Measurements from ENCODE around the gene ANKS4B.

Gene ANKS4B

GRCh38 chr16:21257284-21257683 lies 23.8 kb downstream of the ANKS4B start:
- H3K9ac ChIP-seq (ENCODE audit: low read depth in 1 of 2, low read length in 2 of 2): no peak overlapping the region
- H3K27me3 ChIP-seq (ENCODE audit: control insufficient read depth in 2 of 2, insufficient read depth in 2 of 2, low read length in 2 of 2): peaks cover 0 to 2% of the 10 kb centered on the region in 2 donors
- no peak overlapping the region for H3K27ac ChIP-seq (ENCODE audit: low read depth in 2 of 2, low read length in 2 of 2)
- no peak overlapping the region for H3K4me3 ChIP-seq (ENCODE audit: low read length in 2 of 2)
- peaks cover 6 to 10% of the 10 kb centered on the region in 2 donors for H3K36me3 ChIP-seq (ENCODE audit: control insufficient read depth in 2 of 2, insufficient read depth in 2 of 2, low read length in 2 of 2)
- H3K4me1 ChIP-seq (ENCODE audit: control insufficient read depth in 2 of 2, insufficient read depth in 2 of 2, low read length in 2 of 2): peaks cover 7 to 19% of the 10 kb centered on the region in 2 donors
- H3K9me3 ChIP-seq (ENCODE audit: control insufficient read depth in 2 of 2, low read length in 2 of 2): no peaks in the 10 kb centered on the region

GRCh38 chr16:21260870-21261791 lies 27.6 kb downstream of the ANKS4B start:
- Histone ChIP-seq H3K36me3 (ENCODE audit: control insufficient read depth in 2 of 2, insufficient read depth in 2 of 2, low read length in 2 of 2) (no peaks in the 10 kb centered on the region), H3K27ac (ENCODE audit: low read depth in 2 of 2, low read length in 2 of 2) (peak overlapping the region; percentile 51 to 54), H3K4me3 (ENCODE audit: low read length in 2 of 2) (peak overlapping the region in 1 of 2 donors; percentile 22), H3K4me1 (ENCODE audit: control insufficient read depth in 2 of 2, insufficient read depth in 2 of 2, low read length in 2 of 2) (peaks cover 27 to 37% of the 10 kb centered on the region in 2 donors), H3K9me3 (ENCODE audit: control insufficient read depth in 2 of 2, low read length in 2 of 2) (no peaks in the 10 kb centered on the region), H3K27me3 (ENCODE audit: control insufficient read depth in 2 of 2, insufficient read depth in 2 of 2, low read length in 2 of 2) (peaks cover 0 to 2% of the 10 kb centered on the region in 2 donors), H3K9ac (ENCODE audit: low read depth in 1 of 2, low read length in 2 of 2) (no peak overlapping the region)

GRCh38 chr16:21262779-21263639 lies 29.5 kb downstream of the ANKS4B start:
- Histone ChIP-seq H3K4me3 (ENCODE audit: low read length in 2 of 2) (peak overlapping the region in 1 of 2 donors; percentile 50), H3K27ac (ENCODE audit: low read depth in 2 of 2, low read length in 2 of 2) (peak overlapping the region; percentile 49 to 75), H3K36me3 (ENCODE audit: control insufficient read depth in 2 of 2, insufficient read depth in 2 of 2, low read length in 2 of 2) (no peaks in the 10 kb centered on the region), H3K27me3 (ENCODE audit: control insufficient read depth in 2 of 2, insufficient read depth in 2 of 2, low read length in 2 of 2) (no peaks in the 10 kb centered on the region), H3K9me3 (ENCODE audit: control insufficient read depth in 2 of 2, low read length in 2 of 2) (no peaks in the 10 kb centered on the region), H3K9ac (ENCODE audit: low read depth in 1 of 2, low read length in 2 of 2) (peak overlapping the region in 1 of 2 donors; percentile 20), H3K4me1 (ENCODE audit: control insufficient read depth in 2 of 2, insufficient read depth in 2 of 2, low read length in 2 of 2) (peaks cover 27 to 37% of the 10 kb centered on the region in 2 donors)

- no peaks in the 10 kb centered on the region for H3K36me3 ChIP-seq (ENCODE audit: control insufficient read depth in 2 of 2, insufficient read depth in 2 of 2, low read length in 2 of 2)
- H3K4me1 ChIP-seq (ENCODE audit: control insufficient read depth in 2 of 2, insufficient read depth in 2 of 2, low read length in 2 of 2): peaks cover 27 to 37% of the 10 kb centered on the region in 2 donors
- no peaks in the 10 kb centered on the region for H3K27me3 ChIP-seq (ENCODE audit: control insufficient read depth in 2 of 2, insufficient read depth in 2 of 2, low read length in 2 of 2)
- H3K4me3 ChIP-seq (ENCODE audit: low read length in 2 of 2): peak overlapping the region; percentile 26 to 50
- H3K9me3 ChIP-seq (ENCODE audit: control insufficient read depth in 2 of 2, low read length in 2 of 2): no peaks in the 10 kb centered on the region
- peak overlapping the region; percentile 14 to 30 for H3K9ac ChIP-seq (ENCODE audit: low read depth in 1 of 2, low read length in 2 of 2)
- peak overlapping the region; percentile 49 to 75 for H3K27ac ChIP-seq (ENCODE audit: low read depth in 2 of 2, low read length in 2 of 2)
Measured at GRCh38 chr16:21263640-21264570, 30.4 kb downstream of the ANKS4B start.

- no peak overlapping the region for H3K4me3 ChIP-seq (ENCODE audit: low read length in 2 of 2)
- peaks cover 27 to 37% of the 10 kb centered on the region in 2 donors for H3K4me1 ChIP-seq (ENCODE audit: control insufficient read depth in 2 of 2, insufficient read depth in 2 of 2, low read length in 2 of 2)
- no peaks in the 10 kb centered on the region for H3K9me3 ChIP-seq (ENCODE audit: control insufficient read depth in 2 of 2, low read length in 2 of 2)
- H3K27ac ChIP-seq (ENCODE audit: low read depth in 2 of 2, low read length in 2 of 2): peak overlapping the region; percentile 49 to 75
- peak overlapping the region in 1 of 2 donors; percentile 30 for H3K9ac ChIP-seq (ENCODE audit: low read depth in 1 of 2, low read length in 2 of 2)
- H3K27me3 ChIP-seq (ENCODE audit: control insufficient read depth in 2 of 2, insufficient read depth in 2 of 2, low read length in 2 of 2): no peaks in the 10 kb centered on the region
- H3K36me3 ChIP-seq (ENCODE audit: control insufficient read depth in 2 of 2, insufficient read depth in 2 of 2, low read length in 2 of 2): no peaks in the 10 kb centered on the region
Measured at GRCh38 chr16:21264571-21265036, 31.1 kb downstream of the ANKS4B start.

GRCh38 chr16:21265104-21265837 lies 31.8 kb downstream of the ANKS4B start:
- Histone ChIP-seq H3K9me3 (ENCODE audit: control insufficient read depth in 2 of 2, low read length in 2 of 2) (no peaks in the 10 kb centered on the region), H3K36me3 (ENCODE audit: control insufficient read depth in 2 of 2, insufficient read depth in 2 of 2, low read length in 2 of 2) (no peaks in the 10 kb centered on the region), H3K4me3 (ENCODE audit: low read length in 2 of 2) (no peak overlapping the region), H3K9ac (ENCODE audit: low read depth in 1 of 2, low read length in 2 of 2) (no peak overlapping the region), H3K4me1 (ENCODE audit: control insufficient read depth in 2 of 2, insufficient read depth in 2 of 2, low read length in 2 of 2) (peaks cover 27 to 37% of the 10 kb centered on the region in 2 donors), H3K27me3 (ENCODE audit: control insufficient read depth in 2 of 2, insufficient read depth in 2 of 2, low read length in 2 of 2) (no peaks in the 10 kb centered on the region), H3K27ac (ENCODE audit: low read depth in 2 of 2, low read length in 2 of 2) (no peak overlapping the region)

GRCh38 chr16:21267298-21267697 lies 33.8 kb downstream of the ANKS4B start:
- peaks cover 18 to 20% of the 10 kb centered on the region in 2 donors for H3K4me1 ChIP-seq (ENCODE audit: control insufficient read depth in 2 of 2, insufficient read depth in 2 of 2, low read length in 2 of 2)
- no peak overlapping the region for H3K4me3 ChIP-seq (ENCODE audit: low read length in 2 of 2)
- no peaks in the 10 kb centered on the region for H3K9me3 ChIP-seq (ENCODE audit: control insufficient read depth in 2 of 2, low read length in 2 of 2)
- H3K27me3 ChIP-seq (ENCODE audit: control insufficient read depth in 2 of 2, insufficient read depth in 2 of 2, low read length in 2 of 2): no peaks in the 10 kb centered on the region
- H3K9ac ChIP-seq (ENCODE audit: low read depth in 1 of 2, low read length in 2 of 2): no peak overlapping the region
- no peak overlapping the region for H3K27ac ChIP-seq (ENCODE audit: low read depth in 2 of 2, low read length in 2 of 2)
- no peaks in the 10 kb centered on the region for H3K36me3 ChIP-seq (ENCODE audit: control insufficient read depth in 2 of 2, insufficient read depth in 2 of 2, low read length in 2 of 2)

GRCh38 chr16:21268236-21268635 lies 34.7 kb downstream of the ANKS4B start:
- no peak overlapping the region for H3K4me3 ChIP-seq (ENCODE audit: low read length in 2 of 2)
- no peaks in the 10 kb centered on the region for H3K9me3 ChIP-seq (ENCODE audit: control insufficient read depth in 2 of 2, low read length in 2 of 2)
- H3K4me1 ChIP-seq (ENCODE audit: control insufficient read depth in 2 of 2, insufficient read depth in 2 of 2, low read length in 2 of 2): peaks cover 14 to 16% of the 10 kb centered on the region in 2 donors
- H3K9ac ChIP-seq (ENCODE audit: low read depth in 1 of 2, low read length in 2 of 2): no peak overlapping the region
- no peaks in the 10 kb centered on the region for H3K36me3 ChIP-seq (ENCODE audit: control insufficient read depth in 2 of 2, insufficient read depth in 2 of 2, low read length in 2 of 2)
- H3K27ac ChIP-seq (ENCODE audit: low read depth in 2 of 2, low read length in 2 of 2): no peak overlapping the region
- H3K27me3 ChIP-seq (ENCODE audit: control insufficient read depth in 2 of 2, insufficient read depth in 2 of 2, low read length in 2 of 2): no peaks in the 10 kb centered on the region

GRCh38 chr16:21272253-21272652 lies 38.8 kb downstream of the ANKS4B start:
- H3K27me3 ChIP-seq (ENCODE audit: control insufficient read depth in 2 of 2, insufficient read depth in 2 of 2, low read length in 2 of 2): no peaks in the 10 kb centered on the region
- no peaks in the 10 kb centered on the region for H3K9me3 ChIP-seq (ENCODE audit: control insufficient read depth in 2 of 2, low read length in 2 of 2)
- no peak overlapping the region for H3K9ac ChIP-seq (ENCODE audit: low read depth in 1 of 2, low read length in 2 of 2)
- no peak overlapping the region for H3K27ac ChIP-seq (ENCODE audit: low read depth in 2 of 2, low read length in 2 of 2)
- H3K36me3 ChIP-seq (ENCODE audit: control insufficient read depth in 2 of 2, insufficient read depth in 2 of 2, low read length in 2 of 2): peaks cover 0 to 2% of the 10 kb centered on the region in 2 donors
- no peak overlapping the region for H3K4me3 ChIP-seq (ENCODE audit: low read length in 2 of 2)
- peaks cover under 1% of the 10 kb centered on the region in 2 donors for H3K4me1 ChIP-seq (ENCODE audit: control insufficient read depth in 2 of 2, insufficient read depth in 2 of 2, low read length in 2 of 2)
